Uterus (tissue), 2 donors: ENCODE results near the gene NLRP6.

Source experiments
- CTCF ChIP-seq, 4 experiments: fragments of 200-600 bp in 2 of 4; fragments of 450-650 bp in 2 of 4; sonication (generic) in 2 of 4; IDR thresholded peaks; one replicate each; pipeline ENCODE4 v1.5.1; 2016 to 2019; ENCODE audit warnings: antibody characterized with exemption in 4 of 4, mild to moderate bottlenecking in 2 of 4, moderate library complexity in 1 of 4
- POLR2A ChIP-seq, 2 donors: fragments of 450-650 bp; IDR thresholded peaks; one replicate each; pipeline ENCODE4 v1.6.1; 2016; ENCODE audit warnings: antibody characterized with exemption in 2 of 2, mild to moderate bottlenecking in 1 of 2, moderate library complexity in 1 of 2

DNA sequence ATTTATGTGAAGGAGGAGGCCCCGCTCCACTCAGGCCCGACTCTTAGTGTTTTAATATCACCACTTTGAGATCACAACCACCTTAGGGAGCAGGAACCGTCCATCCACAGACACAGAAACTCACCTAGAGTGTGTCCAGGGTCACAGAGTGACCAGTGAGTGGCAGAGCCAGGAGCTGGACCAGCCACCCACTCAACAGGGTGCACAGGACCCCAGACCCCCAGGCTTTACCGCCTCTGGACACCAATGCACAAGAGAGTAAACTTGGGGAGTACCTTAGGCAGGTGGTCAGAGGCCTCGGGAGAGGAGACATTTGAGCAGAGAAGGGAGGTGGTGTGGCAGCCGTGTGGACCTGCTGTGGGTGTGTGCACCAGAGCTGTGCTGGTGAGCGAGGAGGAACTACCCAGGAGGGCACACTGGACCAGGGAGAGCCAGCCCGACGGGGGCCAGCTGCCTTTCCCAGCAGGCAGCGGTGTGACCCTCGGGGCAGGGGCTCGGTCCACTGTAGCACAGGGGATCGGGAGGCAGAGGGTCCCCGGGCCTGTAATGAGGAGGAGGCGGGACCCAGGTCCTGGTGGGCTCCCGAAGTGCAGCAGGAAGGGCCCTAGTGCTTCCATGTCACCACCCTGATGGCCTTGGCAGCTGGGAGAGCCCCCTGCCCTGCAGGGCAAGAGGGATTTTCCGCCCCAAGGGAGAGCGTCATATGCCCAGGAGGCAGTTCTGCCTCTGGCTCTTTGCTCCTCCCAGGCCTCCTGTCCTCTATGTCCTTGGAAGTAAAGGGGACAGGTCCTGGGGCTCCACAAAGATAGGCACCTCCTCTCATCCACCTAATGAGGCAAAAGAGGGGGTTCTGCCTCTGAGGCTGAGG lies 7.5 kb upstream of the NLRP6 start:
- TF ChIP-seq CTCF (IDR thresholded peaks at IDR 0.05): no peak
- TF ChIP-seq POLR2A (IDR thresholded peaks at IDR 0.05): no peak
